G401.6 (cell line): ENCODE results near the gene C1orf35.

Experiments
- FAIRE-seq: peaks from 2 replicates; lab custom pipeline; 2012; peaks lifted over from hg19 to GRCh38; lab: Jason Lieb, UNC

C1orf35 gene

DNA sequence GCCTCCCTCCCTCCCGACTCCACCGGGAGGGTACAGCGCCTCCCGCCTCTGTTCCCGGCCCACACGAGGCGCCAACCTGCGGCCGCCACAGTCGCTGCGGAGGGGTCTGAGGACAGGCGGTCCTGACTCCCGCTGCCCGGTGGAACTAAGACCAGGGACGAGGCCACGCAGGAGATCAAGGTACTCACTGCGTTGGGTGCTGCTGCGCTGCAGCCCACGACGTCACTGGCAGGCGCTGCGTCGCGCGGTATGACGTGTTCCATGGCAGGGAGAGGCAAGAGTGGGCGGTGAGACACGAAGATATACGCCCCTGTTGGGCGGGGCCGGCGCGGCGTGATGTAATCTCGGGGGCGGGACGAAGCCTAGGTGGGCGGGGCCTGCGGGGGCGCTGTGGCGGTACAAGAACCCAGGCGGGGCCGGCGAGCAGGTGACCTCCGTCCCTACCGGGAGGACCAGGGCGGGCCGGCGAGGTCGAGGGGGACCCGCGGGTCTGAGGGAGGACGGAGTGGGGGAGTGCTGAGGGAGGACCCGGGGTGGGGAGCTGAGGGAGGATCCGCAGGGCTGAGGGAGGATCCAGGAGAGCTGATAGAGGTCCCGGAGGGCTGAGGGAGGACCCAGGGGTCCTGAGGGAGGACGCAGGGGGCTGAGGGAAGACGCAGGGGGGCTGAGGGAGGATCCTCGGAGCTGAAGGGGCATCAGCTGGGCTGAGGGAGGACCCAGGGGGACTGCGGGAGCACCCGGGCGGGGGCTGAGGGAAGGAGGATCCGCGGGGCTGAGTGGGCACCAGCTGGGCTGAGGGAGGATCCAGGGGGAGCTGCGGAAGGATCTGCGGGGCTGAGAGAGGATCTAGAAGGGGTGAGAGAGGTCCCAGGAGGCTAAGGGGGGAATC is 6.2 kb upstream of the C1orf35 start, which contains the start of gene MRPL55:
Gene MRPL55 (minus strand): TSS at position 227 of the 889 bp plus-strand sequence. CDS start 1,039 bp downstream, outside the sequence.
- peak; percentile 84 for FAIRE-seq

DNA sequence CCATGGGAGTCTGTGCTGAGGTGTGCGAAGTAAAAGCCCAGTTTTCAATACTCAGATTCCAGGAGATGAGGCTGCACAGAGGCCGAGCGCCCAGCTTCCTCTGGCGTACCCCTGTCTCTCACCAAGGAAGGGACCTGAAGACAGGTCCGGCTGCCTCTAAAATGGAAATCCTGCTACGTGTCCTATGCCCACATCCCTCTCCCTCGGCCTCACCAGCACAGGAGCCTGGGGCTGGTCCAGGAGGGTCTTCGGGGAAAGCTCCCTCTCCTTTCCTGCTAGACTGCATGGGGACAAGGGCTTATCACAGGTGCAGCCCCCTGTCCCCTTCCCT is 5.6 kb upstream of the C1orf35 start:
- no peak for FAIRE-seq

DNA sequence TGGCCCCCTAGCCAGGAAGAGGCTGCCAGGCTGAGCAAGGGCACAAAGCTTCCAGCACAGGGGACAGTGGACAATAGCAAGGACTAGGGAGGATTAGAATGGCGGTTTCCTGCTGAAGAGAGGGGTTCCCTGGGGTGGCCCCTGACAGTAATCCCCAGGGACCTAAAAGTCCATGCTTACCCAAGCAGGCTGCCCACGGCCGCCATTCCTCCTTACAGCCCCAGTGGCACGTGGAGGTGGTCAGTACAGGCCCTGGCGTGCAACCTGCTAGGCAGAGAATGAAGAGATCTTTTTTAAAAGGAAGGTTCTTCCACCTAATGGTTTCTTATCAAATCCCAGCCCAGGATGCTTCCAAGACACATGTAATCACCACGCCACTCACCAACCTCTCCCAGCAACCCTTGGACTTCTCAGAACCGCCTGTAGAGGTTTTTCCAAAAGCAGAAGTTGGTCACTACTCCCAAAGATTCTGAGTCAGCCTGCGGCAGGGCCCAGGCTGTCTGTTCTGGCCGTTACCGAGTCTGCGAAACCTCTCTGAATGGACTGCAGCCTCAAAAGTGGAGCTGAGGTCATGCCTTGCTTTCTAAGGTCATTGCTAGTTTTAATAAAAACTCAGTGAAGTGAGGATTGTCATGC is 5.0 kb upstream of the C1orf35 start:
- no peak for FAIRE-seq

DNA sequence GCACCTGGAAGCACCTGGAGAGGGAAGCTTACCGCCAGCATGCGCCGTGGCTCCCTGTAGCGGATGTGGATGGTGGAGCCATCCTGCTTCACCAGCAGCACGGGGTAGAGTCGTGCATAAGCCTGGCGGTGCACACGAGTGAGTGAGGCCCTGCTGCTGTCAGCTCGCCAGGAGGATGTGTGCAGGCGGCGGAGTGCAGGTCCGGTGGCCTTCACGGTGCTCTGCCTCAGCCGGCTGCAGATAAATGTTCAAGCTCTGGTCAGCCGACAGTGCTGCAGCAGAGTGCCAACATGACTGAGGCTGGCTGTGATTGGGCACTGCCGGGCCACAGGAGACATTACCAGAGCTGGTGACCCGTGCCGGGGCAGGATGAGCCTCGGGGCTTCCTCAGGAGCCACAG is 4.5 kb upstream of the C1orf35 start:
- FAIRE-seq, result no peak

DNA sequence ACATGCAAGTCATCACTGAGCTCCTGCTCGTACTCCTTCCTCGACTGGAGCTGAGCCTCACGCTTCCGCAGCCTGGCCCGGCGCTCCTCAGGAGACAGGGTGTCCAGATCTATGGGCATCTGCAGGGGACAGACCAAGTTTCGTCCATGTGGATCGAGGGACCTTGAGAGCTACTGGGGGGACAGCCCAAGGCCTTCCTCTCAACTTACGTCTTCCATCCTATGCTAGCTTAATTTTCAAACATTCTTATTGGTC is 3.6 kb upstream of the C1orf35 start:
- FAIRE-seq, result no peak

DNA sequence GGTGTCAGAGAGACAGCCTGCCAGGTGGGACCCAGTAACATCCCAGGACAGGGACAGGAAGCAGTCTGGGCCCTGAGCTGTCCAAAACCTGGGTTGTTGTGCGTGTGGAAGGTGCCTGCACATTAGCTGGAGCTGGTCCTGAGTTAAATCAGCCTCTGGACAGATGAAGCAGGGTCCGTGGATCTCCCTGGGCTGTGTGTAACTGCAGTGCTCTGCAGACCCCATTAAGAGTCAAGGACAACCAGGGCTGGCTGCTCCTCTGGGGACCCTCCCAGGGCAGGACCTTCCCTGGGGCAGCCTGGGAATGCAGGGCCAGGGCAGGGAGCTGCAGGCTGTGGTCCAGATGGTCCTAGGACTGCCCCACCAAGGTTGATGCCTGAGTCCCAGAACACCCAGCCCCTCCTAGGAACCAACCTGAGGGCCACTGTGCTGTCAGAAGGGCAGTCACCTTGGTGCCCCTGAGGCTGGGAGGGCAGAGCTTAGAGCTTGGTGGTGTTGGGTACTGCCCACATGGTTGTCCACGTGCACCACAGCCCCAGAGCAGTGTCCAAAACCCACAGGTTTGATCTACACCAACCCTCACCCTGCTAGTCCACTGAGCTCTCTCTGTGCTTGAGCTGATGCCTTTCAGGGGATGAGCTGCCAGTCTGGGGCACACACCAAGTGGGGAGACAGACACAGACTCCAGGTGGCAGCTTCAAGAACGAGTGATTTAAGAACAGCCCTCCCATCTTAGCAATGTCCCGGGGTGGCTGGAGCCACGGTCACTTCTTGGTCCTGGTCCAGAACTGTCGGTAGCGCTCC is 3.1 kb upstream of the C1orf35 start:
- no peak for FAIRE-seq

DNA sequence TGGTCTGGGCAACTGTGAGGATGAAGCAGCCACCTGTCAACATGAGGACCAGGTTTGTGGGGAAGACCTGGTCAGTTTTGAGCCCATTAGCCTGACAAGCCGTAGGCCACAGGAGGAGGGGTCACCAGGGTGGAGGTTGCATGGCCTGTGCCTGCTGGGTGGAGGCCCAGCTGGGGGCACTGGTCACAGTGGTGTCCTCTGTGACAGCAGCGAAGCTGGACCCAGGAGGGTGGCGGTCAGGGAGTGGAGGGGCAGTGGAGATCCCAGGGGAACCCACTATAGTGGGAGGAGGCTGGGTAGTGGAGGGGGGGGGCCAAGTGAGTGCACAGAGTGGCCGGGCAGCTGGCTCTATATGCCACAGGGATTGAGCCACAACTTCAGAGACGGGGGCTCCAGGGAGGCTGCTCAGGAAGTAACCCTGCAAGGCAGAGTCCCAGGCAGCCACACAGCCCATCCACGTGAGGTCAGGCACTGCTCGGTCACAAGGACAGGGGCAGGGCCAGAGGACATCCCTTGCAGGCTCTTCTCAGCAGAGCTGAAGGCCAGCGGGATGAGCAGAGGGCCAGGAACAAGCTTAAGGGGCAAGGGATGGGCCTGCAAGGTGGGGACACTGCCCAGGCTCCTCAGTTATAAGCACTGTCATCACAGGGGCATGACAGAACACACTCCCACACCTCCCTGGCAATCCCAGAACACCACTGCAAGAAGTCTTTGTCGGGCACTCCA is 2.3 kb upstream of the C1orf35 start:
- FAIRE-seq, result no peak

DNA sequence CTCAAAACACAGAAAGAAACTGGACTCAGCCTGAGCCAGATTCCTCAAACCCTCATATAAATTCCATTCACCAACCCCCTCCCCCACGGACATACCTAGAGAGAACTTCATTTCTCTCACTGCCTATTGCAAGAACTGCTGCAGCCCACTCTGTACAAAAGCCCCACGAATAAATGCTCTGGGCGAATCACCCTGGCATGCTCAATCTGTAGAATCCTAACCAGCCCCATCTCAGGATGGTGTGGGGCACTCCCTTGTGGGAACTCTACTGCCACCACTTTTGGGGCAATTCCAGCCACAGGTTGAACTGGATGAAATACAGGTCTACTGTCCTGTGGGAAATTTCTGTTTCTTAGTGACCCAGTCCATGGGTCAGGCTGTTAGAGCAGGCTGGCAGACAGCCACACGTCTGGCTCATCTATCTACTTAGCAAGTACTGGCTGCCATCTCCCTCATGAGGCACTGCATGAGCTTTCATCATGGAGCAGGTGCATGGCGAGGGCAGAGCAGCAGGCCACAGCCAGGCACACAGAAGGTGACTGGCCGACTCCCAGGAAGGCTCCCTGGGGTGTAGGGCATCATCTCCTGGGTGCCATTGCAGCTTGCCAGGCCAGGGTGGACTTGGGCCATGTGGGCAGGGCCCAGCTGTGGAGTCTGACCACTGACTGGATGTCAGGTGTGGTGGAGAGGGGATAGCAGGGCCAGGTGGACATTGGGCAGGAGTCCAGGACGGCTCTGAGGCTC is 1.6 kb upstream of the C1orf35 start:
- FAIRE-seq, result no peak

DNA sequence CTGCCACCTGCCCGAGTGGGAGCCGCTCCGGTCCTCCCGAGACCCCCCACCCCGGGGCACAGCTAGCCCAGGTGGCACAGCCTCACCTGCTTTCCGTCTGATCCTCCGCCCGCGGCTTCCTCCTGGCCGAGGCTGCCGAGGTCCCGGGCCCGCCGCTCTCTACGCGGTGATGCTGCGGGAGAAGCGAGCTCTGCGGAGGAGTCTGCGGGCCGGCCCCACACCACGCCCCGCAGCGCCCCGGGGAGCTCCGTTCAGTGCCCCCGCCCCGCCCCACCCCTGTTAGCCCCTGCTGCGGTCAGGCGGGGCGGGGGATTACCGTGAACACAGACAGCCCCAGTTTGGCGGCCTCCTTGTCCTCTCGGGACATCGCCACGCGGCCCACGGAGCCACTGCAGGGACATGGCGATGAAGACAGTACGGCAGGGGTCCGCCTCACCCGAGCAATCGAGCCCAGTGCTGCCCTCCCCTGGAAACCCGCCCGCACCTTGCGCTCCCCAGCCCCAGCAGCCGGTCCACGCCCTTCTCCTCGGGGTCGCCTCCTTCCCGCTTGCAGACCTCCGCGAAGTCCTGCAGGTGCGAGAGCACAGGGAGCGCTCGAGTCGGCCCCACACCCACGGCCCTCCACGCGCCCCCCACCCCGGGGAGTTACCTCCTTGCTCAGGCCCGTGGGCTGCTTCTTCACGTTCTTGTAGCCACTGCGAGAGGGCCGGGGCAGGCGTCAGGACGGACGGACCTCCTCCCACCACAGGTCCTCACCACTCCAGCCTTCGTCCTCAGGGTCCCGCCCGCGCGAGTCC is 933 bp downstream of the C1orf35 start:
- no peak for FAIRE-seq

DNA sequence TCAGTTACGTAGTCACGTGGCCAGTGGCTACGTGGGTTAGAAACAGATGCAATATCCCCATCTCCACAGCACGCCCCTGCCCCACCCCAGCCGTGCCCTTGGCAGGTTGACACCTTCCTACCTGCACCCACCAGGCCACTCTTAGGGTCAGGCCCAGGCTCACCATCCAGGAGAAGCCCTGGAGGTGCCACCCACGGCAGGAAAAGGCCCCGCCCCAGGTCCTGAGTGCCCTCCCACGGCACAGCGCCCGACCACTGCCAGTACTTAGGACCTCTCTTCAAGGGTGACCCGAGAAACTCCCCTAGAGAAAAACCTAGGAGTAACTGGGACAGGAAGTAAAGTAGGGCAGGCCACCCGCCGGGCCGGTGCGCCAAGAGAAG is 1.5 kb downstream of the C1orf35 start:
- FAIRE-seq, result no peak

DNA sequence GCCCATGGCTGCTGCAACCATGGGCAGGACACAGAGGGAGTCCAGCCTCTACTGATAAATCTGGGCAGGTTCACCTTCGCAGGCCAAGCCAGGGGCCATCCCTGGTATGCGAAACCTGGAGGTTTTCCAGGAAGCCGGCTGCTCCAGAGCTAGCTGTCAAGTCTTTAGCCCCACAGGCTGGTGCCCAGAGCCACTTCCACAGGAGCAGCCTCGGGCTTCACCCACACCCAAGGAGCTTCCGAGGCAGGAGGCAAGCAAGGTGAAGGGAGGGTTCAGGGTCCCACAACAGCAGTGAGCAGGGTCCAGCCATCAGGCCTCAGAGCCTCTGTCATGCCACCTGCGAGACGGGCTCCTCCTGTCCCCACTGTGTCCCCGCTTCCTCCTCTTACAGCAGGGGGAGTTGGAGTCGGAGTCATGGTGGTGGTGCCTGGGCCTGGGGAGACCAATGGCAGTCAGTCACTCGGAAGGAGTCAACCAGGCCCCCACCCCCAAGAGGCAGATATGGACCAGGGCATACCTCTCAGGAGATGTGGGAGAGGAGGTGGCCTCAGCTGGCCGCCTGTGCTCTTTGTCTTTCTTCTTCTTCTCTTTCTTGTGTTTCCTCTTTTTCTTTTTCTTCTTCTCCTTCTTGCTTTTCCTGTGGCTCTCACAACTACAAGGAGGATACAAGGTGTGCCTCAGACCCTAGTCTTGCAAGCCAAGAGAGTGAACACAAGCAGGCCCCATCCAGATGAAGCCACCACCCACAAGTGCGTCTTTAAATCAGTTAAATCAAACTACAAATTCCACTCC is 2.1 kb downstream of the C1orf35 start:
- no peak for FAIRE-seq

DNA sequence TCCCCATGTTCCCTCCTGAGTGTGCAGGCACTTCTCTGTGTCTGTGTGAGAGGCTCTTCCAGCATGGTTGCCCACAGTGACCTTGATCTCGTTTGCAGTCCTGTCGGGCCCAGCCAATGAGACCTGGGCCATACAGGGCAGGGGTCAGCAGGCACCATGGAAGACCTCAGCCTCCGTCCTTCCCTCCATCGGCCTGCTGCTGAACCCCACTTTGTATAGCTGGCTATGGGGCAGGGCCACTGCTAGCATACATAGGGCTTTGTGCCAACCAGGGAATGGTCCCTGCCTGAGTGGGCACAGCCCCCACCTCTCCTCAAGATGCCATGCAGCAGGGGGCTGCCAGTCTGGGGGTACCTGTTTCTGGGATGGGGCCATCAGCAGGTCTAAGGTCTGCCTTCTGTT is 3.8 kb downstream of the C1orf35 start:
- FAIRE-seq, result no peak

DNA sequence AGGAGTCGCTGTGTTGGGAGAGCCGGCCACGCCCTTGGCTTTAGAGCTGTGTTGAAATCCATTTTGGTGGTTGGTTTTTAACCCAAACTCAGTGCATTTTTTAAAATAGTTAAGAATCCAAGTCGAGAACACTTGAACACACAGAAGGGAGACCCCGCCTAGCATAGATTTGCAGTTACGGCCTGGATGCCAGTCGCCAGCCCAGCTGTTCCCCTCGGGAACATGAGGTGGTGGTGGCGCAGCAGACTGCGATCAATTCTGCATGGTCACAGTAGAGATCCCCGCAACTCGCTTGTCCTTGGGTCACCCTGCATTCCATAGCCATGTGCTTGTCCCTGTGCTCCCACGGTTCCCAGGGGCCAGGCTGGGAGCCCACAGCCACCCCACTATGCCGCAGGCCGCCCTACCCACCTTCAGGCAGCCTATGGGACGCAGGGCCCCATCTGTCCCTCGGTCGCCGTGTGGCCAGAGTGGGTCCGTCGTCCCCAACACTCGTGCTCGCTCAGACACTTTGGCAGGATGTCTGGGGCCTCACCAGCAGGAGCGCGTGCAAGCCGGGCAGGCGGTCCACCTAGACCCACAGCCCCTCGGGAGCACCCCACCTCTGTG is 4.7 kb downstream of the C1orf35 start:
- no peak for FAIRE-seq

DNA sequence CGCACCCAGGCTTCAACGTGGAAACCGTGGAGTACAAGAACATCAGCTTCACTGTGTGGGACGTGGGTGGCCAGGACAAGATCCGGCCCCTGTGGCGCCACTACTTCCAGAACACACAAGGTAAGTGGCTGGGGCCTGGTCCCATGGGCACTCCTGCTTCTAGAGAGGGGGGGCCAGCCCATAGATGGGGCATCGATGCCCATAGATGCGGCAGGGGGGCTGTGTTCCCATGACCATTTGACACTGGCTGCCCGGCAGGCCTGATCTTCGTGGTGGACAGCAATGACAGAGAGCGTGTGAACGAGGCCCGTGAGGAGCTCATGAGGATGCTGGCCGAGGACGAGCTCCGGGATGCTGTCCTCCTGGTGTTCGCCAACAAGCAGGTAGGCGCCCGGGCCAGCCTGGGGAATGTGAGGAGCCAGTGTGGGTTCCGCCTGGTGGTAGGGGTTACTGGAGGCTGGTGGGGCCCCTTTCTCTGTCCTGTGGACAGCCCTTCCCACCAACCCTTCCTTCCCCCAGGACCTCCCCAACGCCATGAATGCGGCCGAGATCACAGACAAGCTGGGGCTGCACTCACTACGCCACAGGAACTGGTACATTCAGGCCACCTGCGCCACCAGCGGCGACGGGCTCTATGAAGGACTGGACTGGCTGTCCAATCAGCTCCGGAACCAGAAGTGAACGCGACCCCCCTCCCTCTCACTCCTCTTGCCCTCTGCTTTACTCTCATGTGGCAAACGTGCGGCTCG is 5.6 kb downstream of the C1orf35 start:
- FAIRE-seq, result no peak

DNA sequence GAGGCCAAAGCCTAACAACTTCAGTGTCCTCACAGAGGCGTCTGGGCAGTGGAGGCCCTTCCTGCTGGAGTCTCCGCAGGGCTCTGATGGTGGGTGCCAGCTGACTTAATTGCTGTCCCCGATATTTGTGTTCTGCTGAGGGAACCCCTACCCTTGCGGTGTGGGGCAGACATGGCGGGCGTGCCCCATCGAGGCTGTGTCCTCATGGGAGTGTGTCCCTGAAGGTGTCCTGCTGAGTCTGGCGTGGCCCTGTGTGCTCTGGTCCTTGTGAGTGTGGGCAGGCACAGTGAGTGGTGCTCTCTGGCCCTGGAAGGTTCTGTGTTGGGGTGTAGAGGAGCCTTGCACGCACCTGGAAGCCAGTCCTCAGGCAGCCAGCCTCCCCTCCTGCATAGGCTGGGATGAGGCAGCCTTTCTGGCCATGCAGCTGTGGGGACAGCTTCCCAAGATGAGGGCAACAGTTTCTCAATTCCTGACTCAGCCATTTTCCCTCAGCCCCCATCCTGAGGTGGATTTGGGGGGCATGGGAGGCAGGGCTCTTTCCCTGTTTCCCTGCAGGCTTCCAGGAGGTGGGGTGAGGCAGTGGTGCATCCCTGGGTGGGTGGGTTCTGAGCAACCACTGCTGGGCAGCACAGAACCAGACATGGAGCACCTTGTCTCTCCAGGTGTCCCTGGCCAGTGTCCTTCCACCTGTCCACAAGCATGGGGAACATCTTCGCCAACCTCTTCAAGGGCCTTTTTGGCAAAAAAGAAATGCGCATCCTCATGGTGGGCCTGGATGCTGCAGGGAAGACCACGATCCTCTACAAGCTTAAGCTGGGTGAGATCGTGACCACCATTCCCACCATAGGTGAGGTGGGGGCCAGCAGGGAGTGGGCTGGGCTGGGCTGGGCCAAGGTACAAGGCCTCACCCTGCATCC is 6.5 kb downstream of the C1orf35 start:
- FAIRE-seq, result no peak

DNA sequence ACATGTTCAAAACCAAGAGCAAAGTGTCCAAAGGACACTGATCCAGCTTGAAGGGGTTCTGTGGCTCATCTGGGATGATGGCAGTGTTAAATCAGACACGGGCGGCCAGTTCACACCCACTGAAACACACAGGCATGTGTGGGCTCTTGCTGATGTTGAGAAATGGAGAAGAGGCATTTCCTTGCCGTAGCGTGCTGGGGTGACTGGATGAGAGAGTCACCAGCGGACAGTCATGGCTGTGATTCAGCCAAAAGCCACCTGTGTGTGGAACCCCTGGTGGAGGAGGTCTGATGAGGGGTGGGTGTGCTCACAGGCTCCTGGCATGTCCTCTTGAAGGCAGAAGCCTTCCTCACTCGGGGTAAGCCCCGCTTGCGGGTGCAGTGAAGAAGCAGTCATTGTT is 7.2 kb downstream of the C1orf35 start:
- no peak for FAIRE-seq

DNA sequence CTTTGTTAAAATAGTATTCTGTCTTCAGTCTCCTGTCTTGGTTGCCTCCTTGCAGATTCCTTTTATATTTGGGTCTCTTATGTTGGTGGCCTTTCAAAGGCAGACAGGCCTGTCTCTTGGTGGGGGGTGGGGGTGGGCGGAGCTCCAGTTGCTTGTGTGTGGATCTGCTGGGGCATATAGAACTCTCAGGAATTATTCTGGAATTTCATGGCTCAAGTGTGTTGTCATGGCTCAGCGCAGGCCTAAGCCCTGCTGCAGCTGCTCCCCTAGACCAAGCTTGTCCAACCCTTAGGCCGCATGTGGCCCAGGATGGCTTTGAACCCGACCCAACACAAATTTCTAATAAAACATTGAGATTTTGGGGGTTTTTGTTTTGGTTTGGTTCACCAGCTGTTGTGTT is 8.0 kb downstream of the C1orf35 start:
- no peak for FAIRE-seq

DNA sequence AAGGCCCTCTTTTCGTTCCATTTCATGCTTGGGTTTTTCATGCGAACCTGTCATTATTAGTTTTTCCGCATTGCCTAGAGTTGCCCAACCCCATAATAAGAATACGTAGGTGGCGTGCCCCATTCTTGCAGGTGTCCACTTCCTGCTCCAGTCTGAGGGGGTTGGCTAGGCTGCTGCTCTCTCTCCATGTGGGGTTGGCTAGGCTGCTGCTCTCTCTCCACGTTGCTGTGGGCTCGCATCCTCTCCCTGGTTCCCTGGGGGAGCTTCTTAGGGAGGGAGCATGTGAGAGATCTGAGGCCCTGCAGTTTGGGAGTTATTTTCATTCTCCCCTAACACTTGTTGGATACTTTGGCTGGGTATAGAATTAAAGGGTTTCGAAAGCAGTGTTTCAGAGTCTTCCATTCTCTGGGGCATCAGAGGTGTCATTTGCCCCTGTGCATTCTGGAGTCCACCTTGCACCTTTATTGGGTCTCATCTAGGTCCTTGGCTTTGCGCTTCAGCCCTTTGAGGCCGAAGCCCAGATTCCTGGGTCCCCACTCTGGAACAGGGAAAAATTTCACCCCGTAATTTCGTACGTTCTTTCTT is 8.6 kb downstream of the C1orf35 start:
- no peak for FAIRE-seq
